GM11168 (cell line): ENCODE measurements around the gene GLIPR2.
"Not testable (repeated sequence)": the region's sequence is repeated elsewhere in the genome, so short reads cannot be mapped to it uniquely, and the experiment has no call there.

Experiments used
- in situ Hi-C: fragments of 300-500 bp; cut with MboI; formaldehyde crosslinking; loops from one replicate; pipeline ENCODE4 v1.12.0; 2022; ENCODE audit warnings: low sequenced_read_pairs; ENCODE audit not compliant: unreplicated experiment

Gene GLIPR2

DNA sequence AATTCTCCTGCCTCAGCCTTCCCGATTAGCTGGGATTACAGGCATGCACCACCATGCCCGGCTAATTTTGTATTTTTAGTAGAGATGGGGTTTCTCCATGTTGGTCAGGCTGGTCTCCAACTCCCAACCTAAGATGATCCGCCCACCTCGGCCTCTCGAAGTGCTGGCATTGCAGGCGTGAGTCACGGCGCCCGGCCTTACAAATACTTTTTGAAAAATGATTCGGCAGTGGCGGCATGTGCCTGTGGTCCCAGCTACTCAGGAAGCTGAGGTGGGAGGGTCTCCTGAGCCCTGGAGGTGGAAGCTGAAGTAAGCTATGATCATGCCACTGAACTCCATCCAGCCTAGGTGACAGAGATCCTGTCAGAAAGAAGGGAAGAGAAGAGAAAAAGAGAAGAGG lies 23.6 kb downstream of the GLIPR2 start:
- in situ Hi-C loops = loop anchor here (5.0 kb wide), 1 partner anchor 53 kb away; no protein-coding TSS in a partner anchor

DNA sequence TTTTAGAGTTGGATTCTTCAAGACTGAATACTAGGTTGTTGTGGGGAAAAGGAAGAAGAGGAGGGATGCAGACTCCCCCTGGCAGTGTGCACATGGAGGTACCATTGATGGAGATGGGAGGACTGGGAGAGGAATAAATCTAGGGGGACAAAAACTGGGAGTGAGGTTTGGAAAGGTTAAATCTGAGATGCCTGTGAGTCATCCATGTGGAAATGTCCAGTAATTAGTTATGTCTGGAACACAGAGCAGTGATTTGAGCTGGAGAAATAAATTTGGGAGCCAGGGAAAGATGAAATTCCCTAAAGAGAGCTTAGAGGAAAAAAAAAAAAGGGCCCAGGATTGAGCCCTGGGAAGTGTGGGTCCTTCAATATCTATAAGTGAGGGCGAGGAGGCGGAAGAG lies 24.7 kb downstream of the GLIPR2 start:
- in situ Hi-C loops = loop anchor here (5.0 kb wide), 1 partner anchor 54 kb away; no protein-coding TSS in a partner anchor

DNA sequence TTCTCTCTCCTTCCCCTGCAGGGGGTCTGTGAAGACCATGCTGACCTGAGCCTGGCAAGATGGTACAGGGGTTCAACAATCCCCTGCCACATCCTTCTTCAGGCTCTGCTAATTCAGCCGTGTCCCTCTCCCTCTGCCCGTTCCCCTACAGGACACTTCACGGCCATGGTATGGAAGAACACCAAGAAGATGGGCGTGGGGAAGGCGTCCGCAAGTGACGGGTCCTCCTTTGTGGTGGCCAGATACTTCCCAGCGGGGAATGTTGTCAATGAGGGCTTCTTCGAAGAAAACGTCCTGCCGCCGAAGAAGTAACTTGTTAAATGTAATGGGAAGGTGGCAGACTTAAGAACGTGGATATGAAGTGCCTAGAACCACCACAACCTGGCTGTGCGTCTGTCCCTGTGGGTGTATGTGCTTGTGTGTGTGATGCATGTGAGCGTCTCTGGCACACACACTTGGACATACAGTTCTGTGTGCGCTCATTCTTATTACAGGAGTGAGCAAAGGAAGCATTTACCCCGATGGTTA lies 25.7 kb downstream of the GLIPR2 start:
- in situ Hi-C loops = loop anchor here (5.0 kb wide), 1 partner anchor 55 kb away; no protein-coding TSS in a partner anchor

DNA sequence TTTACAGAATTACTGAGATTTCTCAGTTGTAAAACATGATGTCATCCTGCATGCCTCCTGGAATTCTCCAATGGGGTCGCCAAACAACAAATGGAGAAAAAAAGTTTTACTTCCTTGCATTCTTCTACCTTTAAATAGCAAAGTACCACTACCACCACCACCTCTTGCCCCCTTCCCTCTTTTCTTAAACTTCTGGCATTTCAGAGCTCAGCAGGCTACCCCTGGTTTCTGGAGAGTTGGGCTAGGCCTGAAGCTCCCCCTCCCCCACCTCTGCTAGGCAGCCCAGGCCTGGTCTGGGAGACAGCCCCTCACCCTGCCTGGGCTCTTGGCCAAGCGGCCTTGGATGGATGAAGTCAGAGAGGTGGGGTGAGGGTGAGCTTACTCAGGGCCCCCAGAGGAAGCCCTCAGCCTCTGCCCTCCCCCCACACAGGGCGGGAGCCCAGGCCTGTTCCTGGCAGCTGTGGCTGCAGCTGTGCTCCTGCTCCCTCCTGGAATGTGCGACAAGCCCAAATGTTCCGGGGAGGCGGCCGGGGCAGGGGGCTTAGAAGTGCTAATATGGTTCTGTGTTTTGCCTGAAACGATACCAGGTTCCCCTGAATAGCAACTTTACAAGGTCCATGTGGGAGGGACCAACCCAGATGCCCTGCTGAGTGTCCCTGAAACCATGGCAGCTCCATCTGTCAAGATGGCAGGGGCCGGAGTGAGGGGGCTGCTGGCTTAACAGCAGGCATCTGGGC lies 26.7 kb downstream of the GLIPR2 start:
- in situ Hi-C loops = loop anchor here (5.0 kb wide), 1 partner anchor 56 kb away; no protein-coding TSS in a partner anchor

DNA sequence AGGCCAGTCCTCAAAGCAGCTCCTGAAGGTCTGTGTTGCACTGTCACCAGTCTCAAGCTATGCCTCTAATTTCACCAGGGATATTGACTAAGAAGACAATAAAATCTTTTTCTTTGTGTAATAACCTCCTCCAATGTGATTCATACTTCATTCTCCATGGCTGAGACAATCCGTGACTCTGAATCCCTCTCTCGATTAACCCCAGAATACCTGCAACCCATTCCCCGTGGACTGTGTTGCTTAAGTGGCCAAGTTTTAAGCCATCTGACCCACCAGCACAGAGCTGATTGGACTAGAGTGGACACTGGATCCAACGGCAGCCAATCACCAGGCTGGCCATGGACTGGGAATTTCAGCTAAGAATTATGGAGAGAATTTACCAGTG lies 27.2 kb downstream of the GLIPR2 start:
- in situ Hi-C loops = loop anchor here (5.0 kb wide), 1 partner anchor 56 kb away; no protein-coding TSS in a partner anchor

DNA sequence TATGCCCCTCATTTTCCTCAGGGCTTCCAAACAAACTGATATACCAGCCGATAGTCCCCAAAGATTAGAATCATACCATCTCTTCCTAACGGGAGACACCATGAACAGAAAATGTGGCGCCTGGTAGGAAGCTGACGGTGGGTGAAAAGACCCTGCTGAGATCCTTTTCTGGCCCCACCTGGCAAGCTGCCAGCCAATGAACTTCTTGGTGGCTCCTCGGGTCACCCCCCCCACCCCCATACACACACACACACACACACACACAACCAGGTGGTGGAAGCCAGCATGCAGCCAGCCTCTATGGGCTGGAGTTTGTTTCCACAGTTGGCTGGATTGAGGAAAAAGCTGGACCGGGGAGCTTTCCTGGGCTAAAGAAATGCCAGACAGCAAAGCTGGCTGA lies 27.8 kb downstream of the GLIPR2 start:
- in situ Hi-C loops = loop anchor here (5.0 kb wide), 1 partner anchor 57 kb away; no protein-coding TSS in a partner anchor

DNA sequence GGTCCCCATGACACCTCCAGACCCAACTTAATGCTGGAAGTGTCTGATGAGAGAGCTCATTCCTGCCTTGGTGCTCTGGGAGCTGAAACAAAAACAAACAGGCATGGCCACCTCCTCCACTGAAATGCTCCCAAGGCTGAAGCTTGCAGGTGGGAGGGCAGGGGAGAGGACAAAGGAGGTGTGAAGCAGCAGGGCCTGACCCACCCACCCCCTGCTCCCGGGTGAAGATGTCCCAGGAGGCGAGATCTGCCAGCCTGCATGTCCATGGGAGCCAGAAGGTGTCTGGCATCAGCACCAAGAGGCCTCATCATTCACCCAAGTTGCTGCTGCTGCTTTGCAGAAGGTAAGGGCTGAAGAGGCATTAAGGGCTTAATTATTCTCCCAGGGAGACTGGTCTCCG lies 28.5 kb downstream of the GLIPR2 start:
- in situ Hi-C loops = loop anchor here (5.0 kb wide), 1 partner anchor 58 kb away; no protein-coding TSS in a partner anchor

DNA sequence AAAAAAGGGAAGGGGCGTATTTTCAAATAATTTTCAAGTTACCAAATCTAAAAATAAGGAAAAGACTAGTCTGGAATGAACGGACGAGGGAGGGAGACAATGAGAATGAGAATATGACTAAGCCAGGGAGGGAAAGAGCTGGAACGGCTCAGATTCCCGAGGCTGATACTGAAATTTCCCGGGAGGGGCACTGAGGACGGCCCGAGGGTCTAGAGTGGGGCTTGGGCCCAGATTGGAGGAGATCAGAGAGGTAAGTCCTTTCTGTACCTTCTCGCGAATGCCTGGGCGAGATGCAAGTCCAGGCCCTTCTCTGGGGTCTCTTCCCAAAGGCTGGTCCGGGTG lies 29.3 kb downstream of the GLIPR2 start:
- in situ Hi-C loops = no loop called here

DNA sequence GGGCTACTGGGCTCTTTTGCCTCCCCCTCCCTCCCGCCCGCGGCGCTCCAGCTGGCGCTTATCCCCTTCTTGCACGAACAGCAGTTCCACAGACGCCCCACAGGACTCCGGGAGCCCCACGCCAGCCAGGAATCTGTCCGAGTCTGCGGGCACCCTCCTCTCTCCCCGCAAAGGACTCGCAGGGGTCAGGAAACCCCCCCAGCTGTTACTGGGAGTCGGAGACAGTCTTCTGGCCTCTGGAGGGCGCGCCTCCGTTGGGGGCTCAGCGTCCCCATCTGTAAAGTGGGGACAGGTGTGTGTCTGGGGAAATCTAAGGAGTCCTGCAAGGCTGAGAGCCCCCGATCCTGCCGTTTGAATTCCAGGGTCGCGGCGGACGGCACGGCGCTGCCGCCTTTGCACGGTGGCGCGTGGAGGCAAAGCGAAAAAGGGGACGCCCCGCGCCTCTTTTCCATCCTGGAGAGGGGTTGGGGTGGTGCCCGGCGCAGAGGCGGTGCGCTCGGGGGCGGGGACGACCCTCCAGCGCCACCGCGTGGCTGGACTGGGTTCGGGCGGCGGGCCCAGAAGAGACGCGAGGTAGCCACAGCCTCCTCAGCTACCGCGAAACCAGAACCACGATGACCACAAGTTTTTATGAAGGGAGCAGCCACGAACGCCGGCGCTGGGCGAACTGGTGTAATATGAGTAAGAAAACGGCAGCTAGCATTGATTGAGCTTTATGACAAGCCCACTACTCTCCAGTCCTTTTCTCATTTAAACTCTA lies 29.8 kb downstream of the GLIPR2 start:
- in situ Hi-C loops = no loop called here

DNA sequence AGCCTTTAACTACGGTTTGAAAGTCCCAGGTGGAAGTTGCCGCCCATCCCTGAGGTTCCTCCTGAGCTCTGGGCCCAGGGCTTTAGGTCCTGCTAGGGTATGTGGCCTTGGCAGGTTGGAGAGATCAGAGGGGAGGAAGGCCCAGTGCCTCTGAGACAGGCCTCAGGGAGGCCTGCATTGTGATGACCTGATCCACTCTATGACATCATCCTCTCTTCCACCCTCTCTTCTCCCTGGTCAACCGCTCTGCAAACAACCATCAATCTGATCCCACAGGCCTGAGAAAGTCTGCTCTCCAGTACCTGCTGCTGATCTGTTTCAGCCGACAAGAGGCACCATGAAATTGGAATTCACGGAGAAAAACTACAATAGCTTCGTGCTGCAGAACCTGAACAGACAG lies 32.6 kb downstream of the GLIPR2 start, which contains the start of gene CCIN:
Gene CCIN (plus strand): TSS at position 223 of the 400 bp plus-strand sequence. CDS start 115 bp downstream, at position 338.
- in situ Hi-C loops = no loop called here

DNA sequence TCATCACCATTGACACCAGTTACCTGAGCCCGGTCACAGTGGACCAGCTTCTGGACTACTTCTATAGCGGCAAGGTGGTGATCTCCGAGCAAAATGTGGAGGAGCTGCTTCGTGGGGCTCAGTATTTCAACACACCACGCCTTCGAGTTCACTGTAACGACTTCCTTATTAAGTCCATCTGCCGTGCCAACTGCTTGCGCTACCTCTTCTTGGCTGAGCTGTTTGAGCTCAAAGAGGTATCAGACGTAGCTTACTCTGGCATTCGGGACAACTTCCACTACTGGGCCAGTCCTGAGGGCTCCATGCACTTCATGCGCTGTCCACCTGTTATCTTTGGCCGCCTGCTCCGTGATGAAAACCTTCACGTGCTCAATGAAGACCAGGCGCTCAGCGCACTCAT lies 33.2 kb downstream of the GLIPR2 start:
- in situ Hi-C loops = no loop called here

DNA sequence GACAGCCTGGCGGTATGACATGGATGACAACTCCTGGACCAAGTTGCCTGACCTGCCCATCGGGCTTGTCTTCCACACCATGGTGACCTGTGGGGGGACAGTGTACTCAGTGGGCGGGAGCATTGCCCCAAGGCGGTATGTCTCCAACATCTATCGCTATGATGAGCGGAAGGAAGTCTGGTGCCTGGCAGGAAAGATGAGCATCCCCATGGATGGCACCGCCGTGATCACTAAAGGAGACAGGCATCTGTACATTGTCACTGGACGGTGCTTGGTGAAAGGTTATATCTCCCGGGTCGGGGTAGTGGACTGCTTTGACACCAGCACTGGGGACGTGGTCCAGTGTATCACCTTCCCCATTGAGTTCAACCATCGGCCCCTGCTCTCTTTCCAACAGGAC lies 34.0 kb downstream of the GLIPR2 start:
- in situ Hi-C loops = no loop called here

DNA sequence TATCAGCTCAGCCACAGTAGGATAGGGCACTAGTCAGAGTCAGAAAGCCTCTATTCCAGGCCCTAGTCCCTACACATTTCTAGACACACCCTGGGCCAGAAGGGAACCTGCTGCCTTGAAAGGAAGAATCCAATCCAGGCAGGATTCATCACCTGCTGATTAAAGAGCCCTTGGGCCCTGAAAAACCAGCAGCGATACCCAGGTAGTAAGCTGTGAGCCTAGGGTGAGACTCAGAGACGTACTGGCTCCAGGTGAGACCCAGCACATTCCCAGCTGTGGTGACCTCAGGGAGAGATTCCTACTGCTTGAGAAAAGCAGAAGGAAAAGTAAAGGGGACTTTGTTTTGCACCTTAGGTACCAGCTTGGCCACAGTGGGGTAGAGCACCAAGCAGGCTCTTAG lies 37.3 kb downstream of the GLIPR2 start:
- in situ Hi-C loops = no loop called here

DNA sequence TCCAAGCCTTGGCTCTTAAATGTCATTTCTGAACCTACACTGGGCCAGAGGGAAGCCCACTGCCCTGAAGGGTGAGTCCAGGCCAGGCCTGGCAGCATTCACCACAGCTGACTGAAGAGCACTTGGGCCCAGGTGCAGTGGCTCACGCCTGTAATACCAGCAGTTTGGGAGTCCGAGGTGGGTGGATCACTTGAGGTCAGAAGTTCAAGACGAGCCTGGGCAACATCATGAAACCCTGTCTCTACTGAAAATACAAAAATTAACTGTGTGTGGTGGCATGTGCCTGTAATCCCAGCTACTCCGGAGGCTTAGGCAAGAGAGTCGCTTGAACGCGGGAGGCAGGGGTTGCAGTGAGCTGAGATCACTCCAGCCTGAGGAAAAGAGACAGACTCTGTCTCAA lies 37.7 kb downstream of the GLIPR2 start:
- in situ Hi-C loops = no loop called here

DNA sequence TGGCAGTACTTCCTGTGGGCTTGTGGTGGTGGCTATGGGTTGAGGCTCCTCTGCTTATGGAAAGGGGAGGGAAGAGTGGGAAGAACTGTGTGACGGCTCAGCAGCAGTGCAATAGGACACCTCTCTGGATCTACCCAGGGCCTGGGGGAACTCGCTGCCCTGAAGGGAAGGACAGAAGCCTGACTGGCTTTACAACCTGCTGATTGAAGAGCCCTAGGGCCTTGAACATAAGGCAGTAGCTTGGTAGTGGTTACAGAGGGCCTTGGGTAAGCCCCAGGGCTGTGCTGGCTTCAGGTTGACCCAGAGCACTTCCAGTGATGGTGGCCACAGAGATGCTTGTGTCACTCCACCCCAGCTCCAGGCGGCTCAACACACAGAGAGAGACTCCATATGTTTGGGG lies 38.2 kb downstream of the GLIPR2 start:
- in situ Hi-C loops = no loop called here

DNA sequence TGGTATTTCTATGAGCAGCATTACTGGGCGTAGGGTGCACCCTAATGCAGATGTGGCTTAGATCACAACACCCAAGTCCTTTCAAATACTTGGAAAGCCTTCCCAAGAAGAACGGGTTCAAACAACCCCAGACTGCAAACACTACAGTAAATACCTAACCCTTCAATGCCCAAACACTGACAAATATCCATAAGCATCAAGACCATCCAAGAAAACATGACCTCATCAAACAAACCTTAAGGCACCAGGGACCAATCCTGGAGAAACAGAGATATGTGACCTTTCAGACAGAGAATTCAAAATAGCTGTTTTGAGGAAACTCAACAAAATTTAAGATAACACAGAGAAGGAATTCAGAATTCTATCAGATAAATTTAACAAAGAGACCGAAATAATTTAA lies 38.7 kb downstream of the GLIPR2 start:
- in situ Hi-C loops = not testable (repeated sequence)

DNA sequence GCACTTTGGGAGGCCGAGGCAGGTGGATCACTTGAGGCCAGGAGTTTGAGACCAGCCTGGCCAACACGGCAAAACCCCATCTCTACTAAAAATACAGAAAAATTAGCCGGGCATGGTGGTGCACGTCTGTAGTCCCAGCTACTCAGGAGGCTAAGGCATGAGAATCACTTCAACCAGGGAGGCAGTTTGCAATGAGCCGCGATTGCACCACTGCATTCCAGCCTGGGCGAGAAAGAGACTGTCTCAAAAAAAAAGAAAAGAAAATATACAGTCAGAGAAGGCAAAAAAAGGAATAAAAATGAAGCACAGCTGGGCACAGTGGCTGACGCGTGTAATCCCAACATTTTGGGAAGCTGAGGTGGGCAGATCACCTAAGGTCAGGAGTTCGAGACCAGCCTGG lies 40.0 kb downstream of the GLIPR2 start:
- in situ Hi-C loops = not testable (repeated sequence)

DNA sequence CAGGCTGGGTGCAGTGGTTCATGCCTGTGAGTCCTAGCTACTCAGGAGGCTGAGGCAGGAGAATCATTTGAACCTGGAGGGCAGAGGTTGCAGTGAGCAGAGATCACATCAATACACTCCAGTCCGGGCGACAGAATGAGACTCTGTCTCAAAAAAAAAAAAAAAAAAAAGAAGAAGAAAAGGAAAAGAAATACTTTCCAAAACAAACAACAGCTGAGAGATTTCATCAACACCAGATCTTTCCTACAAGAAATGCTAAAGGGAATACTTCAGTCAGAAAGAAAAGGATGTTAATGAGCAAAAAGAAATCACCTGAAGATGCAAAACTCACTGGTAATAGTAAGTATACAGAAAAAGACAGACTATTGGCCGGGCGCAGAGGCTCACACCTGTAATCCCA lies 41.0 kb downstream of the GLIPR2 start:
- in situ Hi-C loops = no loop called here

DNA sequence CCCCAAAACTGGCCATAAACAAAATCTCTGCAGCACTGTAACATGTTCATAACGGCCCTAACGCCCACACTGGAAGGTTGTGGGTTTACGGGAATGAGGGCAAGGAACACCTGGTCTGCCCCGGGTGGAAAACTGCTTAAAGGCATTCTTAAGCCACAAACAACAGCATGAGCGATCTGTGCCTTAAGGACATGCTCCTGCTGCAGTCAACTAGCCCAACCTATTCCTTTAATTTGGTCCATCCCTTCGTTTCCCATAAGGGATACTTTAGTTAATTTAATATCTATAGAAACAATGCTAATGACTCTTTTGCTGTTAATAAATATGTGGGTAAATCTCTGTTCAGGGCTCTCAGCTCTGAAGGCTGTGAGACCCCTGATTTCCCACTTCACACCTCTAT lies 43.7 kb downstream of the GLIPR2 start:
- in situ Hi-C loops = not testable (repeated sequence)

DNA sequence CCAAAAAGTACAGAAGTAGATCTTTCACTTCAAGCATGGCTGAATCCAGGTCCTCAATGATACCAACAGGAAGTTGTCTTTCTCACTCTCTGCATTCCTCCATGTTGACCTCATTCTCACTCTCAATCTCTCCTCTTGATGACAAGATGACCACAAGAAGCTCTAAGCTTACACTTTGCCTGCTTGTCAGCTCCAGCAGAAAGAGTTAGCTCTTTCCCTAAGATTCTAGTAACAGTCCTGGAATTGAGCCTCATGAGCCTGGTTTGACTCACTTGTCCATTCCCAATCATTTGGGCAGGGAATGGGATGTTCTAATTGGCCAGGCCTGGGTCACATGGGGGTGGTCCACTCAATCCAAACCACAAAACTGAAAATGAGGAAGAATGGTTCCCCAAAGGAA lies 50.9 kb downstream of the GLIPR2 start:
- in situ Hi-C loops = no loop called here

DNA sequence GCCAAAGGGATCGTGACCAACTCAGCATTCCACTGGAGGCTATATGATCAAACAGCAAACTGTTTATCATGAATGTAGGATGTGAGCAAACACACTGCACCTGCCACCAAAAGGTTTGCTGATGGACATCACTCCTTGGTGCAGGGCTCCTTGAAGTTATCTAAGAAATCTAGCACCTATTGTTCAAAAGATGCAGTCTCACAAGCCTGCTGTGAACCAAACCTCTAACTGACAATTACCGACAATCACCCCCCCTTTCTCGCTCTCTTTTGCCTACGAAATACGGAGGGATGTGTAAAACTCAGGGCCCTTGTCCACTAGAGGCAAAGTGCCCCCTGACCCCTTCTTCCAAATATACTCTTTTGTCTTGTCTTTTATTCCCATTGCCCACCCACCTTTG lies 51.7 kb downstream of the GLIPR2 start:
- in situ Hi-C loops = no loop called here
